HG02938 (cell line): Measurements from ENCODE around the gene SRRM2.

ENCODE experiments used
- ATAC-seq: cut with Tn5 transposase; IDR thresholded peaks from one replicate; pipeline ENCODE4 v1.9.1; 2021; ENCODE audit warnings: mild to moderate bottlenecking, moderate library complexity; ENCODE audit not compliant: unreplicated experiment

SRRM2 gene

GRCh38 chr16:2791174-2791573 lies 38.7 kb downstream of the SRRM2 start:
- ATAC-seq, result no peak

- no peak for ATAC-seq
Measured at GRCh38 chr16:2792940-2793339, 40.5 kb downstream of the SRRM2 start.

- ATAC-seq, result no peak
Measured at GRCh38 chr16:2795395-2796143, 43.1 kb downstream of the SRRM2 start.

DNA sequence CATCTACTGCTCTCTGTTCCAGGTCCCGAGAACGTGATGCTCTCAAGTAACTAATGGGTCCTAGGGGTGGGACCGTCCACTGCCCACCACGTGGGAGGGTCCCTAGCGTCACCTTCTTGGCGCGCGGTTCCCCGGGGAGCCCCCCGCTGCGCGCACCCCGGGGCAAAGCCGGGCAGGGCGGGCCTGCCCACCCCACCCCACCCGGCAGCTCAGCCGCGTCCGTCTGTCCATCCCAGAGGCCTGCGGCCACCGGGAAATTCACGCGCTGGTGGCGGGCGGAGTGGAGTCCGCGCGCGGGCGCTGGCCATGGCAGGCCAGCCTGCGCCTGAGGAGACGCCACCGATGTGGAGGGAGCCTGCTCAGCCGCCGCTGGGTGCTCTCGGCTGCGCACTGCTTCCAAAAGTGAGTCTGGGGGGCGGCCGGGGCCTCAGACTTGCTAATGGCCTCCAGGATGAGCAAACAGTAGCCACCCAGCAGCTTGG lies 46.3 kb downstream of the SRRM2 start:
- ATAC-seq, result no peak

DNA sequence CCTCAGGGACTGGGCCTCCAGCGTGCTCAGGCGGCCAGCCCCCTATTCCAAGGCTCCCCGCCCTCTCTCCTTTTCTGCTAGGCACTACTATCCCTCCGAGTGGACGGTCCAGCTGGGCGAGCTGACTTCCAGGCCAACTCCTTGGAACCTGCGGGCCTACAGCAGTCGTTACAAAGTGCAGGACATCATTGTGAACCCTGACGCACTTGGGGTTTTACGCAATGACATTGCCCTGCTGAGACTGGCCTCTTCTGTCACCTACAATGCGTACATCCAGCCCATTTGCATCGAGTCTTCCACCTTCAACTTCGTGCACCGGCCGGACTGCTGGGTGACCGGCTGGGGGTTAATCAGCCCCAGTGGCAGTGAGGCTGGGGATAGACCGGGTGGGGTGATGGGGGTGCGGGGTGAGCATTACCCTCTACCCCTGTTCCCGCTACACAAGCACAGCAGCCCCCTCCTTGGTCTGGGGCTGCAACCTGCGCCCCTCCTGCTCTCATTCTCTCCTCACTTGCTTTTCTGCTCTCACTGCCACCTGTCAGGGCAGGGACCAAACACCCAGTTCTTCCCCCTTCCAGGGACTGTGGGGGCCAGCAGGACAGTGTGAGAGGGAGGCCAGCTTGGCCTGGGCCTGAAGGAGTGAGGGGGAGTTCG lies 46.9 kb downstream of the SRRM2 start:
- ATAC-seq, result no peak

DNA sequence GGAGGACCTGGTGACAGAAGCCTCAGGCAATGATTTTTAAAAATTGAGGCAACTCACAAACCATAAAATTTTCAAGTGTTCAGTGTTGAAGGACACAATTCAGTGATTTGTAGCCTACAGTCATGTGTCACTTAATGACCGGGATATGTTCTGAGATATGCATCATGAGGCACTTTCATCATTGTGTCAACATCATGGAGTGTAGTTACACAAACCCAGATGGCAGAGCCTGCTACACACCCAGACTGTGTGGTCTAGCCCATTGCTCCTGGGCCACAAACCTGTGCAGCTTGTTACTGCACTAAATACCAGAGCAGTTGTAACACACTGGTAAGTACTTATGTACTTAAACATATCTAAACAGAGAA lies 47.4 kb downstream of the SRRM2 start:
- no peak for ATAC-seq

DNA sequence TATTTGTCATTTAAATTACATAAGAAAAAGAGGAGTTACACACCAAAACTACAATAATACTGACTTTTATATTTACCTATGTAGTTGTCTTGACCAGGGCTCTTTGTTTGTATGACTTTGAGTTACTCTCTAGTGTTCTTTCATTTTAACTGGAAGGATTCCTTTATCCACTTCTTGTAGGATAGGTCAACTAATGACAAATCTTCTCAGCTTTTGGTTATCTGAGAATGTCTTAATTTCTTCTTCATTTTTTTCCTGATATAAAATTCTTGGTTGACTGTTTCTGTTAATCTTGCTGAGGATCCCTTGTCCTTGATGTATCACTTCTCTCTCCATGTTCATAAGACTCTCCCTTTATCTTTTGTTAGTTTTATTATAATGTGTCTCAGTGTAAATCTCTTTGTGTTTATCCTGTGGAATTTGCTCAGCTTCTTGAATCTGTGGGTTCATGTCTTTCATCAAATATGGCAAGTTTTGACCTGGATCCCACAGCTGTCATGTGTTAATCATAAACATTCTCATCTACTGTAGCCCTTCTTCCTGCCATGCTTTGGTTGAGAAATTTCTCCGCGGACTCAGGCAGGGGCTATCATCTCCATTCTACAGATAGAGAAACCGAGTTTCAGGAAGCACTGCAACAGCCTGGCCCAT lies 51.2 kb downstream of the SRRM2 start:
- no peak for ATAC-seq

GRCh38 chr16:2804728-2805127 lies 52.3 kb downstream of the SRRM2 start:
- ATAC-seq, result no peak

DNA sequence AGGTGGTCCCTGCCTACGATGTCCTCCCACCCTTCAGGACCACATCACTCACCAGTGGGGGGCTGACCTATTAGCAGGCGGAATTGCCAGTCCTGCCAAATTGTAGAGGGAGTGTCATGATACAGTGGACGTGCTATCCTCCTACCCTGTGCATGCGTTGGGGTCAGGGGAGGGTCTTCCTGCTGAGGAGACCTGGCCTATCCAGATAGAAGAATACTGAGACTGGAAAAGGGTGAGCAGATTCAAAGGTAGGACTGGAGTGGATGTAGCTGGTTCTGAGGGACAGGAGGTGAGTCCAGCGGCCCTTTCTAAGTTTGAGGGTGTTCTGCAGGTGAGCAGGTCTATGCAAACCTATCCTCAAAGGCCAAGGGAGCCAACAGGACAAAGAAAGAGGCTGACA lies 53.8 kb downstream of the SRRM2 start:
- no peak for ATAC-seq

DNA sequence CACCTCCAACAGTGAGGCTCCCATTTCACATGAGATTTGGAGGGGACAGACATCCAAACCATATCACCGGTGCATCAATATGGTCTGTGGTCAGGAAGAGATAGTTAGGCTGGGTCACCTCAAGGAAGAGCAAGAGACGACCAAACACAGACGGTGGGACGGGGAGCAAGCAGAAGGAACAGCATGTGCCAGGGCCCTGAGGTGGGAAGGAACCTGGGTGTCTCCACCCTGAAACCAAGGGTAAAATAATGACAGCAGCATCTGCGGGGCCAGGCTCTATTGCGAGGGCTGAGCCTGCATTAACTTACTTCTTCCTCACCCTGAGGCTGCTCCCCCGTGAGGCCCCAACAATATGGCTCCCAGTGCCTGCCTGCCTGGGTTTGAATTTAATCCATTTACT lies 55.7 kb downstream of the SRRM2 start:
- ATAC-seq, result no peak

DNA sequence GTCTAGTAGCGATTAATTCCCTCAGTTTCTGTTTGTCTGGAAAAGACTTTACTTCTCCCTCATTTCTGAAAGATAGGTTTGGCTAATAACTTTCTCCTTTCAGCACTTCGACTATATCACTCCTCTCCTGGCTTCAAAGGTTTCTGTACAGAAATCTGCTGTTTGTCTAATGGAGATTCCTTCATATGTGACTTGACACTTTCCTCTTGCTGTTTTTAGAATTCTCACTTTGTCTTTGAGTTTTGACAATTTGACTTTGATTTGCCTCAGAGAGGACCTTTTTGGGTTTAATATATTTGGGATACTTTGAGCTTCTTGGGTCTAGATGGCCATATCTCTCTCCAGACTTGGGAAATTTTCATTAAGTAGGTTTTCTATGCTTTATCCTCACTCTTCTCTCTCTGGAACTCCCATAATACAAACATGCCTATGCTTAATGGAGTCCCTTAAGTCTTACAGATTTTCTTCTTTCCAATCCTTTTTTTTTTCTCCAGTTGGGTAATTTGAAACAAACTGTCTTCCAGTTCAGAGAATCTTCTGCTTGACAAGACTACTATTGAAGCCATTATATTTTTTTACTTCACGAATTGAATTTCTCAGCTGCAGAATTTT lies 56.8 kb downstream of the SRRM2 start:
- no peak for ATAC-seq

GRCh38 chr16:2810651-2811050 lies 58.2 kb downstream of the SRRM2 start:
- ATAC-seq, result no peak

DNA sequence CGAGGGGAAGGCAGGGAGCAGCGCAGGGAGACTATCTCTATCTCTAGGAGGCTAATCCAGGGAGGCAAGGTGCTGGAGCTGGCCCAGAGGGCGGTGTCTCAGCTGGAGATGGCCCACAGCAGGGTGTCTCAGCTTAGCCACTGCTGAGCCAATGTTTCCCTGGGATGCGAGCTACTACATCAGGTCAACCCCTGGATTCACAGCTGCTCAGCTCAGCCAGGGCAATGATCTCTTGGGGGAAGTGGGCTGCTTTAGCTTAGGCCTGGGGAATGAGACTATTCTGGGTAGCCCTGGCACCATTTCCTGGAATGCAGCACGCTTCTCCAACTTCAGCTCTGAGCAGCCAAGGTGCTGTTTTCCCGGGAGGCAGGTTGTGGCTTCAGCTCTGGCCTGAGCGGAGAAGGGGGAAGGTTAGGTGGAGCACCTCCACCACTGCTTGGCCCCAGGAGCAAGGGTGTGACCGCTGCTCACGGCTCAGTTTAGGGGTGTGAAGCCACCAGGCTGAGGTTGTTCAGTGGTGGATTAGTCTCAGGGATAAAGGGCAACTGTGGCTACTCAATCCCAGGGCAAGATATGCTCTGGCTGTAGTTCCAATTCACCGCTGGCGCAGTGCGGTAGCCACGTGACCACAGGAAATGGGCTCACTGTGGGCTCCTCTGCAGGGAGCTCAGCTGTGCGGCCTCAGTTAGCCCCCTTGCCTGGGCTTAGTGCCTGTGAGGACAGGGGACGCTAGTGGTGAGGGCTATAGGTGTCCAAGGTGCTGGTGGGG lies 59.4 kb downstream of the SRRM2 start:
- no peak for ATAC-seq

- no peak for ATAC-seq
Measured at GRCh38 chr16:2813771-2814221, 61.4 kb downstream of the SRRM2 start.

GRCh38 chr16:2814551-2815298 lies 62.3 kb downstream of the SRRM2 start:
- no peak for ATAC-seq

- ATAC-seq, result no peak
Measured at GRCh38 chr16:2815299-2815771, 62.9 kb downstream of the SRRM2 start.

GRCh38 chr16:2816751-2817339 lies 64.4 kb downstream of the SRRM2 start, which contains the start of gene PRSS21:
Gene PRSS21 (plus strand): TSS chr16:2817237. CDS start chr16:2817269, 32 bp downstream.
- no peak for ATAC-seq

DNA sequence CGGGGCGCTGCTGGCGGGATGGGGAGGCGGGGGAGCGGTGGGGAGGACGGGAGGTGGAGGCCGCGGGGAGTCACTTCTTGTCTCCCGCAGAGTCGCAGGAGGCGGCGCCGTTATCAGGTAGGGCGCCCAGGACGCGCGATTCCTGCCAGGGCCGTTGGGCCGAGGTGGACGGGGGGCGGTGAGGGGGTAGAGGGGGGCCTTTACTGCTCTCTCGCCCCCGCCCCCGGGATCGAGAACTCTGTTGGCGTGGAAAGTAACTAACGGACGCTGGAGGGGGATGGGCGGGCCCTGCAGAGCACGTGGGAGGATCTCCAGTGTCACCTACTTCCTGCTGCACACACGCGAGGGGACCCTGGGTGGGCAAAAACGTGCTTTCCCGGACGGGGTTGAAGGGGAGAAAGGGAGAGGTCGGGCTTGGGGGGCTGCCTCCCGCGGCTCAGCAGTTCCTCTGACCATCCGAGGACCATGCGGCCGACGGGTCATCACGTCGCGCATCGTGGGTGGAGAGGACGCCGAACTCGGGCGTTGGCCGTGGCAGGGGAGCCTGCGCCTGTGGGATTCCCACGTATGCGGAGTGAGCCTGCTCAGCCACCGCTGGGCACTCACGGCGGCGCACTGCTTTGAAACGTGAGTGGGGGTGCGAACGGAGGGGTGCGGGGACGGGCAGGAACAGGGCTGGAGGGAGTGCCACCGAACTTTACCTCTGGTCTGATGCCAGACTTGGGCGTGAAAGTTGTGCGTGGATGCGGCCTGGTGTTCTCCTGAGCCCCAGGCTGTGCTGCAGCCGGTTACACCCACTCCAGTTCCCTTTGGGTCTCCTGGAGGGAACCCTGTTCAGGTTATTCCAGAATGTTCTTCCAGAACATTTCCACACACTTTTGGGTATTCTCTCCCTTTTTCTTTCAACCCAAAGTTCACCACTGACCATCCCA lies 65.2 kb downstream of the SRRM2 start:
- no peak for ATAC-seq
